ENCODE measurements around the gene MTCL1. TPM values are rescaled to one million over a fixed set of nuclear protein-coding genes. Genes with fewer than 3 reads are reported as not detected.

Gene MTCL1
- total RNA-seq, 2 experiments from 2014 or later: 0.40 to 0.56 TPM

- POLR2A ChIA-PET: no interaction called here
- H3K27me3 Mint-ChIP-seq: peaks cover 4% of the 10 kb centered on the region
- peaks cover 5% of the 10 kb centered on the region for H3K9me3 Mint-ChIP-seq
These were observed 140.2 kb downstream of the MTCL1 start for GRCh38 chr18:8845506-8845905.

GRCh38 chr18:8847066-8847755 is 141.9 kb downstream of the MTCL1 start:
- Mint-ChIP-seq H3K36me3 (no peaks in the 10 kb centered on the region), H3K27me3 (peaks cover 6% of the 10 kb centered on the region), H3K9me3 (peaks cover 6% of the 10 kb centered on the region), H3K4me1 (ENCODE audit: low read depth) (no peaks in the 10 kb centered on the region), H3K27ac (no peak overlapping the region), H3K4me3 (no peak overlapping the region)
- intact Hi-C loops (cut with micrococcal nuclease): no loop called here
- CTCF ChIA-PET: interaction anchor here (1.3 kb wide), 1 partner anchor 141 kb away, joined by 3 read pairs; no protein-coding TSS in a partner anchor
- no peak for DNase-seq
- POLR2A ChIA-PET: no interaction called here

More at GRCh38 chr18:8845506-8845905, 140.2 kb downstream of the MTCL1 start:
- Mint-ChIP-seq H3K36me3 (no peaks in the 10 kb centered on the region), H3K4me1 (ENCODE audit: low read depth) (no peaks in the 10 kb centered on the region), H3K27ac (no peak overlapping the region), H3K4me3 (no peak overlapping the region)
- CTCF ChIA-PET: interaction anchor here (0.6 kb wide), 1 partner anchor 51 kb away, joined by 4 read pairs; no protein-coding TSS in a partner anchor
- DNase-seq: no peak
- intact Hi-C loops (cut with micrococcal nuclease): no loop called here

GRCh38 chr18:8847900-8848299 is 142.5 kb downstream of the MTCL1 start:
- ChIA-PET CTCF (interaction anchor here (1.3 kb wide), 1 partner anchor 140 kb away, joined by 3 read pairs; no protein-coding TSS in a partner anchor), POLR2A (no interaction called here)
- no peak for DNase-seq
- Mint-ChIP-seq H3K9me3 (peaks cover 6% of the 10 kb centered on the region), H3K27ac (no peak overlapping the region), H3K4me3 (no peak overlapping the region), H3K4me1 (ENCODE audit: low read depth) (no peaks in the 10 kb centered on the region), H3K36me3 (no peaks in the 10 kb centered on the region), H3K27me3 (peaks cover 6% of the 10 kb centered on the region)
- intact Hi-C loops (cut with micrococcal nuclease): no loop called here

GRCh38 chr18:8848541-8848940 is 143.2 kb downstream of the MTCL1 start:
- H3K4me1 Mint-ChIP-seq (ENCODE audit: low read depth): no peaks in the 10 kb centered on the region
- CTCF ChIA-PET: interaction anchor here (1.3 kb wide), 1 partner anchor 139 kb away, joined by 3 read pairs; no protein-coding TSS in a partner anchor

GRCh38 chr18:8849696-8850095 is 144.3 kb downstream of the MTCL1 start:
- CTCF ChIA-PET: no interaction called here
- Mint-ChIP-seq H3K36me3 (no peaks in the 10 kb centered on the region), H3K27me3 (peaks cover 4% of the 10 kb centered on the region), H3K4me3 (no peak overlapping the region), H3K4me1 (ENCODE audit: low read depth) (no peaks in the 10 kb centered on the region), H3K9me3 (peaks cover 6% of the 10 kb centered on the region), H3K27ac (no peak overlapping the region)
- intact Hi-C loops (cut with micrococcal nuclease): no loop called here
- no peak for DNase-seq
- POLR2A ChIA-PET: no interaction called here

More at GRCh38 chr18:8848541-8848940, 143.2 kb downstream of the MTCL1 start:
- Mint-ChIP-seq H3K36me3 (no peaks in the 10 kb centered on the region), H3K4me3 (no peak overlapping the region), H3K27me3 (peaks cover 6% of the 10 kb centered on the region), H3K27ac (no peak overlapping the region), H3K9me3 (peaks cover 6% of the 10 kb centered on the region)
- DNase-seq: no peak
- POLR2A ChIA-PET: no interaction called here
- intact Hi-C loops (cut with micrococcal nuclease): no loop called here

GRCh38 chr18:8851659-8852058 is 146.3 kb downstream of the MTCL1 start:
- ChIA-PET POLR2A (no interaction called here), CTCF (no interaction called here)
- intact Hi-C loops (cut with micrococcal nuclease): no loop called here
- Mint-ChIP-seq H3K4me1 (ENCODE audit: low read depth) (no peaks in the 10 kb centered on the region), H3K27me3 (peaks cover 4% of the 10 kb centered on the region), H3K9me3 (peaks cover 6% of the 10 kb centered on the region), H3K4me3 (no peak overlapping the region), H3K36me3 (no peaks in the 10 kb centered on the region), H3K27ac (no peak overlapping the region)
- no peak for DNase-seq

GRCh38 chr18:8854550-8854949 is 149.2 kb downstream of the MTCL1 start:
- Mint-ChIP-seq H3K9me3 (peaks cover 8% of the 10 kb centered on the region), H3K4me3 (no peak overlapping the region), H3K36me3 (no peaks in the 10 kb centered on the region), H3K27me3 (peaks cover 2% of the 10 kb centered on the region), H3K27ac (no peak overlapping the region), H3K4me1 (ENCODE audit: low read depth) (no peaks in the 10 kb centered on the region)
- intact Hi-C loops (cut with micrococcal nuclease): no loop called here
- ChIA-PET POLR2A (no interaction called here), CTCF (no interaction called here)
- no peak for DNase-seq

- H3K36me3 Mint-ChIP-seq: no peaks in the 10 kb centered on the region
- intact Hi-C loops (cut with micrococcal nuclease): no loop called here
- H3K4me3 Mint-ChIP-seq: no peak overlapping the region
- no peak for DNase-seq
- no peaks in the 10 kb centered on the region for H3K4me1 Mint-ChIP-seq (ENCODE audit: low read depth)
- H3K27me3 Mint-ChIP-seq: peaks cover 2% of the 10 kb centered on the region
- ChIA-PET POLR2A (no interaction called here), CTCF (no interaction called here)
- peaks cover 8% of the 10 kb centered on the region for H3K9me3 Mint-ChIP-seq
- H3K27ac Mint-ChIP-seq: no peak overlapping the region
These were observed 149.6 kb downstream of the MTCL1 start for GRCh38 chr18:8854962-8855361.

- intact Hi-C loops (cut with micrococcal nuclease): no loop called here
These were observed 150.9 kb downstream of the MTCL1 start for GRCh38 chr18:8856212-8856611.

GRCh38 chr18:8856769-8857393 is 151.5 kb downstream of the MTCL1 start:
- Mint-ChIP-seq H3K27me3 (no peaks in the 10 kb centered on the region), H3K4me1 (ENCODE audit: low read depth) (no peaks in the 10 kb centered on the region), H3K4me3 (no peak overlapping the region), H3K9me3 (peaks cover 2% of the 10 kb centered on the region), H3K36me3 (no peaks in the 10 kb centered on the region), H3K27ac (no peak overlapping the region)
- ChIA-PET CTCF (no interaction called here), POLR2A (no interaction called here)
- no peak for DNase-seq
- intact Hi-C loops (cut with micrococcal nuclease): no loop called here

More at GRCh38 chr18:8856212-8856611, 150.9 kb downstream of the MTCL1 start:
- no peak for DNase-seq
- H3K9me3 Mint-ChIP-seq: peaks cover 2% of the 10 kb centered on the region
- H3K4me1 Mint-ChIP-seq (ENCODE audit: low read depth): no peaks in the 10 kb centered on the region
- peaks cover 2% of the 10 kb centered on the region for H3K27me3 Mint-ChIP-seq
- ChIA-PET CTCF (no interaction called here), POLR2A (no interaction called here)
- no peak overlapping the region for H3K4me3 Mint-ChIP-seq
- no peaks in the 10 kb centered on the region for H3K36me3 Mint-ChIP-seq
- no peak overlapping the region for H3K27ac Mint-ChIP-seq

- H3K27me3 Mint-ChIP-seq: no peaks in the 10 kb centered on the region
- ChIA-PET CTCF (no interaction called here), POLR2A (no interaction called here)
These were observed 152.4 kb downstream of the MTCL1 start for GRCh38 chr18:8857806-8858205.

GRCh38 chr18:8858888-8859511 is 153.6 kb downstream of the MTCL1 start:
- peaks cover 2% of the 10 kb centered on the region for H3K9me3 Mint-ChIP-seq
- CTCF ChIA-PET: interaction anchor here (0.7 kb wide), 1 partner anchor 38 kb away, joined by 3 read pairs; no protein-coding TSS in a partner anchor
- POLR2A ChIA-PET: no interaction called here

More at GRCh38 chr18:8857806-8858205, 152.4 kb downstream of the MTCL1 start:
- Mint-ChIP-seq H3K9me3 (peaks cover 2% of the 10 kb centered on the region), H3K4me1 (ENCODE audit: low read depth) (no peaks in the 10 kb centered on the region), H3K36me3 (no peaks in the 10 kb centered on the region), H3K27ac (no peak overlapping the region), H3K4me3 (no peak overlapping the region)
- no peak for DNase-seq
- intact Hi-C loops (cut with micrococcal nuclease): no loop called here

More at GRCh38 chr18:8858888-8859511, 153.6 kb downstream of the MTCL1 start:
- no peaks in the 10 kb centered on the region for H3K27me3 Mint-ChIP-seq
- no peak for DNase-seq
- no peak overlapping the region for H3K4me3 Mint-ChIP-seq
- no peaks in the 10 kb centered on the region for H3K36me3 Mint-ChIP-seq
- H3K27ac Mint-ChIP-seq: no peak overlapping the region
- H3K4me1 Mint-ChIP-seq (ENCODE audit: low read depth): no peaks in the 10 kb centered on the region
- intact Hi-C loops (cut with micrococcal nuclease): no loop called here

All from activated CD4-positive, alpha-beta memory T cell treated with anti-CD3 and anti-CD28 coated beads for 36 hours (primary cell).